ENCODE data around the gene BRINP2.

DNA sequence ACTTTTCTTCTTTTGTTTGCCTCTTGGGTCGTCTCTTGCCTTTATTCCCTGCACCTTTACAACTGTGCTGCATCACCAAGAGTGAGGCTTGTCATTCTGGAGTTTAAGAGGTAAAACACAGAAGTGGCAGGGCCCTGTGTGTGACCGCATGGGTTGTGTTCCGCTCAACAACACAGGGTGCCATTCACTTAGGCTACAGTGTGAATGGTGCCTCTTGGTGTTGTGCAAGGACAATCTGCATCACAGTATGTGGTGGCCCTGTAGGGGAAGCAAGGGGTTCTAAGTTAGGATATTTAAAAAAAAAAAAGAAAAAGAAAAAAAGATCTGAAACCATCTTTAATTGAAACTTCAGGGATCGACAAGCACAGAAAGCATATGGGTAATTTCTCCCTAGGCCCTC, 38.2 kb downstream of the BRINP2 start:
- TF ChIP-seq POLR2A (IDR thresholded peaks at IDR 0.05) = no peak
- TF ChIP-seq, protein P1, sequence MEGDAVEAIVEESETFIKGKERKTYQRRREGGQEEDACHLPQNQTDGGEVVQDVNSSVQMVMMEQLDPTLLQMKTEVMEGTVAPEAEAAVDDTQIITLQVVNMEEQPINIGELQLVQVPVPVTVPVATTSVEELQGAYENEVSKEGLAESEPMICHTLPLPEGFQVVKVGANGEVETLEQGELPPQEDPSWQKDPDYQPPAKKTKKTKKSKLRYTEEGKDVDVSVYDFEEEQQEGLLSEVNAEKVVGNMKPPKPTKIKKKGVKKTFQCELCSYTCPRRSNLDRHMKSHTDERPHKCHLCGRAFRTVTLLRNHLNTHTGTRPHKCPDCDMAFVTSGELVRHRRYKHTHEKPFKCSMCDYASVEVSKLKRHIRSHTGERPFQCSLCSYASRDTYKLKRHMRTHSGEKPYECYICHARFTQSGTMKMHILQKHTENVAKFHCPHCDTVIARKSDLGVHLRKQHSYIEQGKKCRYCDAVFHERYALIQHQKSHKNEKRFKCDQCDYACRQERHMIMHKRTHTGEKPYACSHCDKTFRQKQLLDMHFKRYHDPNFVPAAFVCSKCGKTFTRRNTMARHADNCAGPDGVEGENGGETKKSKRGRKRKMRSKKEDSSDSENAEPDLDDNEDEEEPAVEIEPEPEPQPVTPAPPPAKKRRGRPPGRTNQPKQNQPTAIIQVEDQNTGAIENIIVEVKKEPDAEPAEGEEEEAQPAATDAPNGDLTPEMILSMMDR (IDR thresholded peaks at IDR 0.05) = no peak
- TF ChIP-seq EP300 (IDR thresholded peaks at IDR 0.05) = no peak
